ENCODE results near the gene EFCAB9. TPM values are rescaled to one million over a fixed set of nuclear protein-coding genes. Genes with fewer than 3 reads are reported as not detected.

Gene EFCAB9
- total and polyA plus RNA-seq, 2 of the 8 experiments (the other 6 are each of a cell fraction or from before 2014, with no cell fraction given): not detected

GRCh38 chr5:172185096-172185461 lies 8.9 kb upstream of the EFCAB9 start (continued):
- TF ChIP-seq CHD7 (IDR thresholded peaks at IDR 0.05; ENCODE audit: insufficient replicate concordance, low read length) (no peak), TEAD4 (IDR thresholded peaks at IDR 0.05; ENCODE audit: low read depth, low read length) (no peak)

All from H1 (cell line).